Umbilical cord (tissue), 2 donors: ENCODE results near the gene EVA1A. TPM values are rescaled to one million over a fixed set of nuclear protein-coding genes. Genes with fewer than 3 reads are reported as not detected.
A peak's percentile ranks its signal among the peaks of the same experiment; 100 is the strongest.
"Not testable (repeated sequence)": the region's sequence is repeated elsewhere in the genome, so short reads cannot be mapped to it uniquely, and the experiment has no call there.

Experiments
- DNase-seq: peaks from one replicate; pipeline ENCODE4 v3.0.0-alpha.2; 2015; ENCODE audit warnings: low spot score
- total RNA-seq: library from RNA; depleted of rRNA; stranded (reverse); fragments of >200 nt; gene quantifications from one replicate; pipeline ENCODE4 v1.2.3, GENCODE V29; 2014; ENCODE audit warnings: low replicate concordance; ENCODE audit not compliant: insufficient read depth

EVA1A gene
- total RNA-seq, 1 donor from 2014 or later: 14.4 TPM

DNA sequence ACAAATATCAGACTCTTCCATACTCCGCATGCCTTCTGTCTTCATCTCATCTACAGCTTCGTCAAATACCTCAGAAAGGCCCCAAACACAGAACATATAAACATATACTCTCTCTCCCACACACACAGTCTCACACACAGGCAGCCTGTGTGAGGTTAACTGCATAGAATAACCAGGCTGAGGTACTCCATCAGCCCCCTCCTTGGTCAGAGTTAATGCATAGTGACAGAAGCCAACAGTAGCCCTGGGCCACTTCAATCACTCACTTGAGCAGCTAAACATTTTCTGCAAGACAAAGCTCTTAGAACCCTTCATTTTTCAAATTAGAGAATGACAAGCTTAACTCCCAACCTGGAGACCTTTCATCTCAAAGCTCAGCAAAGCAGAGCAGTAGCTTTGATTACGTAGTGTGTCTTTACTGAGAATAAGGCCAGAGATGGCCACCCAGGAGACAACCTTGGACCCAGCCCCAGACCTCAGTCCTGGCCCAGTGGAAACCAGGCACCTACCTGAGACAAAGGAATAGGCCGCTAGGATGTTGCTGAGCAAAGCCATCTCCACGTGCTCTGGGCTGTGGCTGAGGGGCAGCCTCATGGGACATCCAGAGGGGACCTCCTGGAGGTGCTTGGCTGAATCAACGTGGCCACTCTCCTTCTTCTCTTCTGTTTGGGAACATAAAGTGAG, 43.0 kb downstream of the EVA1A start:
- DNase-seq: no peak

GRCh38 chr2:75516378-75517360, 44.1 kb downstream of the EVA1A start:
- DNase-seq: peak; percentile 11

- no peak for DNase-seq
These were observed 45.0 kb downstream of the EVA1A start for GRCh38 chr2:75515584-75516368.

GRCh38 chr2:75513616-75514170, 47.0 kb downstream of the EVA1A start:
- DNase-seq: no peak

GRCh38 chr2:75512455-75513212, 48.1 kb downstream of the EVA1A start:
- DNase-seq: no peak

DNA sequence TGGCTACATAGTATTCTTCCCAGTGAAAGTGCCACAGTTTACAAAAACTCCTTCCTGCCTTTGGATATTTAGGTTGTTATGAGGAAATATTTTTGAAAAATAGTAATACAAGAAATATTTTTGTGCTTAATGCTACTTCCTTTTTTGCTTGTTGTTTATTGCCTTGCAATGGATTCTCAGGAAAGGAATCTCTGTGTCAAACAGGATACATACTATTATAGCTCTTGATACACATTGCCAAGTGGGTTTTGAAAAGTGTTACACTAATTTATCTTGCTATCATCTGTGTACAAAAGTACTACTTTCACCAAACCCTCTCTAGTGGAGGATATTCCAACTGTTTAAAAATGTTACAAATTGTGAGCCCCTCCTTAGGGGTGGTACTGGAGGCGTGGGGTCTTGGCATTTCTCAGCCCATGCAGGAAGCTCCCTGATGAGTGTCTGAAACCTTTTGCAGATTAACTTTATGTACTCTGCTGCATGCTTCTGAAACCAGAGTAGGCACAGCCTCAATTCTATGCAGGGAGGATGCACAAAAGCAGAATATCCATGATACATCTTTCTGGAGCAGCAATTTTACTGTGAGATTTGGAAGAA, 54.5 kb downstream of the EVA1A start:
- DNase-seq: no peak

DNA sequence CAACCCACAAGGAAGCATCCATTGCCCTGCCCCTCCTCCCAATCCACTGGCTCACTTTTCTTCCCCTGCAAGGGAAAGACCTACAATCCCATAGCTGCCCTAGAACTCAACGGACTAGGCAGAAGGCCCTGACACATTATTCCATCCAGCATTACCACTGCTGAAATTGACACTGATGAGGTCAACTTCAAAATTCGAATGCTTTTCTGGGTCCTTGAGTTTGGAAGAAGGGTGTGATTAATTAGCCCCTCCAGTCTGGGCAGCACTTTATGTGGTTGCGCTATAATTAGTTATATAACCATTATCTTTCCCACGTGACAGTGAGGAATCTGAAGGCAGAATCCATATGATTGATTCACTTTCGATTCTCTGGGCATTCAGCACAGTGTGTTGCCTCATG, 55.7 kb downstream of the EVA1A start:
- no peak for DNase-seq

- no peak for DNase-seq
These were observed 57.6 kb downstream of the EVA1A start for GRCh38 chr2:75503048-75503607.

DNA sequence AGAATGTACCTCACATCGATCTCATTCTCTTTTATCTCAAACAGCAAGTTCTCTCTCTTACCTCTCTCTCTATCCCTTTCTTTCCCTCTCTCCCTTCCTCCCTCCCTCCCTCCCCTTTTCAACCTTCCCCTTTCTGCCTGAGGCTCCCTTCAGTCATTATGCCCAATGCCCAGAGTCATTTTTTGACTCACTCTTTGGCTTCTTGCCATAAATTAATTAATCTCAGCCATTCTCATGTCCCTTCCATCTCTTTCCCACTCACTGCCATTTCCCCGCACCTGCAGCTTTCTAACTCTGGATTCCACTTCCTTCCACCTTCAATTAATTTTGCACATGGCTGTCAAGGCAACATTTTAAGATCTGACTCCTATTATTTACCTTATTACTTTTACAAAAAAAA, 60.1 kb downstream of the EVA1A start:
- DNase-seq: no peak

DNA sequence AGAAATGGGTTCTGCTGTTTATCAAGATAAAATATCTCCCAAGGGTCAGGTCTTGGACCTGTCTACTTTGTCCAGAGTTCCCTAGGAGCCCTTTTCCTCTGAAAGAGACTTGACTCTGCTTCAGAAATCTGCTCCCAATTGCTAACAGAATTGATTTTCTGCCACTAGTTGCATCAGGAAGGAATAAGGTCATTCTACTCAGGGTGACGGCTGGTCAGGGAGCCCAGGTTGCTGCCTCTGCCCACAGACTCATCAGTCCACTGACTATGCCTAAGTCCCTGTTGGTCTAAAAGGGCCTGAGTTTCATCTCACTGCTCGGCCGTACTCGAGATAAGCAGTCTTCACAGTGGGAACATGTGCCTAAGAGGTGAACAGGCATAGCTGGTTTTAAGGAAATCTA, 61.2 kb downstream of the EVA1A start:
- DNase-seq: no peak

- no peak for DNase-seq
These were observed 61.8 kb downstream of the EVA1A start for GRCh38 chr2:75498907-75499306.

GRCh38 chr2:75497256-75497655, 63.5 kb downstream of the EVA1A start:
- DNase-seq: no peak

DNA sequence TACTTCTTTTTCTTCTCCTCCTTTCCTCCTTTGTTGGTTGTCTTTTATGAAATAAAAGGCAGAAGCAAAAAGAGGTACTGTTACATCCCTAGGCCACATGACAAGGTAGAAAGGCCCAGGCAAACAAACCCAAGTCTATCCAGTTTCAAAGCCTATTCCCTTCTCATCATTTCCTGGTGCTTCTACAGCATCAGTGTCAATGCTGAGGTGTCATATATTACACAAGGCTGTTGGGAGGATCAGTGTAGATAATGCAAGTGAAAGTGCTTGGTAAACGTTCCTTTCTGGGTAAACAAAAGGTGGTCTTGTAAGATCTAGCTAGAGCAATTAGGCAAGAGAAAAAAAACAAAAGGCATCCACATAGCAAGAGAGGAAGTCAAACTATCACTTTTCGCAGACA, 64.9 kb downstream of the EVA1A start:
- DNase-seq: no peak

GRCh38 chr2:75494137-75494769, 66.5 kb downstream of the EVA1A start:
- no peak for DNase-seq

GRCh38 chr2:75493230-75493629, 67.5 kb downstream of the EVA1A start:
- DNase-seq: no peak

DNA sequence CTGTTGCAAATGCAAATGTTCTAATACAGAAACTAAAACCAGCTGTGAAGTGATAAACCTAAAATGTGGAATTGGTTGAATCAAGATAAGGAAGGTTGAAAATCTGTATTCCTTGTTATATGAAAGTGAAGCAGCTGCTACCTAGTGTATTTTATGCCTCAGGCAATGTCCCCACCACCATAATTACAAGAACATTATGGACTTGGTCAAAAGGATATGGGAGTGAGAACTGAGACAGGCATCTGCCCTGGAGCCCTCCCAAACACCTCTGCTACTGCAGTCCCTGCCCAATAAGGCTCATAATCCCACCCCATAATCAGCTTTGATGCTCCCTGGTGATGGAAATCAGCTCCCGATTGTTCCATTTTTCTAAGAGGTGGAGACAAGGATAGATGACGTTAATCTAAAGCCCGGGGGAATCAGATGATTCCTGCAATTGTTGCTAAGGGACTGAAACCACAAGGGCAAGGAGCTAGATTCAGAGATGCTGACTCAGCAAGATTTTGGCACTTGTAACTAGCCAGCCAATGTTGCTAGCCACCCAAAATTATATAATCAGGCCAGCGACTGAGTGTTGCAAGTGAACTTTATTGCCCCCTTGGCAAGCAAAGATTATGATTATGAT, 69.5 kb downstream of the EVA1A start:
- no peak for DNase-seq

DNA sequence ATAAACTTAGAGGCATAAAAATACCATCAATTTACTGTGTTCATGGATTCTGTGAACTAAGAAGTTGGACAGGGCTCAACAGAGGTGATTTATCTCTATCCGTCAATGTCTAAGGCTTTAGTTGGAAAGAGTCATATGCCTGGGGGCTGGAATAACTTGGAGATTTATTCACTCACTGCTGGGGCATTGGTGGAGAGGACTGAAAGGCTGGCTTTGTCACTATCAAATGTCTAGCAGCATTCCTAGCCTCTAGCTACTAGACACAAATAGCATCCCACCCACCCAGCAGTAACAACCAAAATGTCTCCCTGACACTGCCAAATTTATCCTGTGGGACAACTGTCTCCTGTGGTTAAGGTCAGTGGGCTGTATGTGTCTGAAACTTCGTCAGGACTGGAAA, 71.0 kb downstream of the EVA1A start:
- DNase-seq: no peak

DNA sequence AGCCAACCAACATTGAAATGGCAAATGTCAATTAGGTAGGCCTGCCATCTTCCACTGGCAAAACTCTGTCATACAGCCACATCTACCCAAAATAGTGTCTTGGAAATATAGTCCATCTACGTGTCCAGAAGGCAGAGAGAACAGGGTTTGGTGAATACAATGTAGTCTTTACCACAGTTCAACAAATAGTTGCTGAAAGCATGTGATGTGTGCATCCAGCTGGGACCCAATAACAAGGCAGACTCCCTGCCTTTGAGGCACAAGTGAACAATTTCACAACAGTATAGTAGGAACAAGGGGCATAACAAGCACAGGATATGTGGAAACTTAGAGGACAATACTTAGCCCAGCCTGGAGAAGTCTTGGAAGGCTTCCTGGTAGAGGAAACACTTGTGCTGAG, 72.6 kb downstream of the EVA1A start:
- no peak for DNase-seq

- DNase-seq: not testable (repeated sequence)
These were observed 74.0 kb downstream of the EVA1A start for GRCh38 chr2:75486735-75487134.
